HCEC 1CT (cell line): Measurements from ENCODE around the gene SAXO2.
"Not testable (repeated sequence)": the region's sequence is repeated elsewhere in the genome, so short reads cannot be mapped to it uniquely, and the experiment has no call there.

ENCODE experiments used
- DNase-seq: peaks from one replicate; pipeline ENCODE4 v3.0.0-alpha.2; 2017

The SAXO2 gene

GRCh38 chr15:82262422-82263026, at the start of gene SAXO2, which contains the start of gene EFL1:
Gene SAXO2 (plus strand): TSS chr15:82262818. CDS start chr15:82262880, 62 bp downstream.
Gene EFL1 (minus strand): TSS chr15:82262734. CDS start chr15:82261778, 956 bp downstream.
- peak; percentile 82 for DNase-seq

GRCh38 chr15:82216092-82216491, 46.5 kb upstream of the SAXO2 start:
- not testable (repeated sequence) for DNase-seq

- DNase-seq, result peak; percentile 2
Measured at GRCh38 chr15:82221535-82221934, 41.1 kb upstream of the SAXO2 start.

- peak; percentile 1 for DNase-seq
Measured at GRCh38 chr15:82228750-82229149, 33.9 kb upstream of the SAXO2 start.

- DNase-seq, result no peak
Measured at GRCh38 chr15:82231233-82231632, 31.4 kb upstream of the SAXO2 start.

- DNase-seq, result no peak
Measured at GRCh38 chr15:82231842-82232241, 30.8 kb upstream of the SAXO2 start.

- DNase-seq, result not testable (repeated sequence)
Measured at GRCh38 chr15:82237944-82238534, 24.6 kb upstream of the SAXO2 start.

- DNase-seq, result no peak
Measured at GRCh38 chr15:82239685-82240391, 22.8 kb upstream of the SAXO2 start.

- DNase-seq, result peak; percentile 48
Measured at GRCh38 chr15:82241836-82242499, 20.6 kb upstream of the SAXO2 start.

- DNase-seq, result not testable (repeated sequence)
Measured at GRCh38 chr15:82243644-82244043, 19.0 kb upstream of the SAXO2 start.

- DNase-seq, result not testable (repeated sequence)
Measured at GRCh38 chr15:82245956-82246355, 16.7 kb upstream of the SAXO2 start.

- DNase-seq, result not testable (repeated sequence)
Measured at GRCh38 chr15:82248261-82248660, 14.4 kb upstream of the SAXO2 start.

- peak; percentile 58 for DNase-seq
Measured at GRCh38 chr15:82261566-82262421, 824 bp upstream of the SAXO2 start.

- DNase-seq, result no peak
Measured at GRCh38 chr15:82263350-82263749, 732 bp downstream of the SAXO2 start.

- DNase-seq, result not testable (repeated sequence)
Measured at GRCh38 chr15:82267137-82267536, 4.5 kb downstream of the SAXO2 start.

- DNase-seq, result not testable (repeated sequence)
Measured at GRCh38 chr15:82268454-82268853, 5.8 kb downstream of the SAXO2 start.

- no peak for DNase-seq
Measured at GRCh38 chr15:82272154-82272553, 9.5 kb downstream of the SAXO2 start.

- DNase-seq, result no peak
Measured at GRCh38 chr15:82275410-82275809, 12.8 kb downstream of the SAXO2 start.

- not testable (repeated sequence) for DNase-seq
Measured at GRCh38 chr15:82281276-82281675, 18.7 kb downstream of the SAXO2 start.

GRCh38 chr15:82282386-82282785, 19.8 kb downstream of the SAXO2 start:
- DNase-seq, result not testable (repeated sequence)

GRCh38 chr15:82284381-82284780, 21.8 kb downstream of the SAXO2 start:
- not testable (repeated sequence) for DNase-seq

- not testable (repeated sequence) for DNase-seq
Measured at GRCh38 chr15:82286475-82286874, 23.9 kb downstream of the SAXO2 start.
